Gastrocnemius medialis (tissue), 4 donors: ENCODE measurements around the gene HS3ST2. TPM values are rescaled to one million over a fixed set of nuclear protein-coding genes. Genes with fewer than 3 reads are reported as not detected.

Experiments
- ATAC-seq, 2 donors: fragments of 150-250 bp; one replicate each; pipeline ENCODE4 v1.9.1; 2016
- DNase-seq, 2 donors: peaks; one replicate each; pipeline ENCODE4 v3.0.0-alpha.2; 2019
- H3K27ac ChIP-seq, 4 donors: fragments of 200-600 bp; sonication (generic); 1 replicate in 1 of 4; 2 replicates in 3 of 4; pipeline ENCODE4 v1.5.1; 2016 to 2018; ENCODE audit warnings: mild to moderate bottlenecking in 2 of 4, moderate library complexity in 1 of 4
- H3K27me3 ChIP-seq, 3 donors: fragments of 200-600 bp; sonication (generic) in 2 of 3; 1 replicate in 1 of 3; 2 replicates in 2 of 3; pipeline versions ENCODE4 v1.5.1 to v1.6.0; 2016 to 2019; ENCODE audit warnings: mild to moderate bottlenecking in 1 of 3, moderate library complexity in 1 of 3
- H3K36me3 ChIP-seq, 2 donors: fragments of 200-600 bp; sonication (generic) in 1 of 2; one replicate each; pipeline ENCODE4 v1.5.1; 2017 to 2018
- H3K4me1 ChIP-seq, 2 donors: fragments of 200-600 bp; sonication (generic) in 1 of 2; one replicate each; pipeline ENCODE4 v1.5.1; 2016 to 2017; ENCODE audit warnings: mild to moderate bottlenecking in 2 of 2
- H3K4me3 ChIP-seq, 4 donors: fragments of 200-600 bp; sonication (generic) in 3 of 4; 1 replicate in 1 of 4; 2 replicates in 3 of 4; pipeline ENCODE4 v1.5.1; 2016 to 2019; ENCODE audit warnings: mild to moderate bottlenecking in 2 of 4
- H3K9me3 ChIP-seq, 3 donors: fragments of 200-600 bp; sonication (generic) in 2 of 3; 1 replicate in 1 of 3; 2 replicates in 2 of 3; pipeline ENCODE4 v1.5.1; 2016 to 2019
- POLR2A ChIP-seq, 2 donors: fragments of 450-650 bp; IDR thresholded peaks; one replicate each; pipeline ENCODE4 v1.6.1; 2017; ENCODE audit warnings: antibody characterized with exemption in 2 of 2, mild to moderate bottlenecking in 2 of 2, moderate library complexity in 2 of 2
- in situ Hi-C, 4 donors: fragments of 200-750 bp; cut with MboI; loops; one replicate each; pipeline versions ENCODE4 v1.15.0 to v1.8.0; 2017; ENCODE audit warnings: low sequenced_read_pairs in 4 of 4
- intact Hi-C: fragments of 100-400 bp; cut with DNase I; formaldehyde crosslinking; loops from one replicate; pipeline ENCODE4 v1.15.1; 2023; ENCODE audit warnings: low total_unique reads
- total RNA-seq, 4 donors: library from RNA; depleted of rRNA; stranded (reverse); fragments of >200 nt; gene quantifications; one replicate each; pipeline versions ENCODE4 v1.1.0 to v1.2.3, GENCODE V29; 2016
- TF ChIP-seq, protein P1 (sequence below), 5 experiments: fragments of 450-650 bp in 3 of 5; fragments of 200-600 bp in 2 of 5; sonication (generic) in 2 of 5; IDR thresholded peaks in 4 of 5; conservative IDR thresholded peaks in 1 of 5; 1 replicate in 4 of 5; 2 replicates in 1 of 5; pipeline ENCODE4 v1.5.1; 2016 to 2019; ENCODE audit warnings: antibody characterized with exemption in 5 of 5, mild to moderate bottlenecking in 3 of 5, moderate library complexity in 3 of 5

HS3ST2 gene
- total RNA-seq, 4 donors from 2014 or later = 0.13 to 0.20 TPM; not detected in 2

- H3K4me3 ChIP-seq = no peak overlapping the region
- no peaks in the 10 kb centered on the region for H3K36me3 ChIP-seq
- DNase-seq (no peak), ATAC-seq (no peak)
- no peaks in the 10 kb centered on the region for H3K4me1 ChIP-seq
- in situ Hi-C loops (no loop called here), intact Hi-C loops (no loop called here)
- no peak overlapping the region for H3K27ac ChIP-seq
- no peaks in the 10 kb centered on the region for H3K27me3 ChIP-seq
- no peaks in the 10 kb centered on the region for H3K9me3 ChIP-seq
- TF ChIP-seq, protein P1, sequence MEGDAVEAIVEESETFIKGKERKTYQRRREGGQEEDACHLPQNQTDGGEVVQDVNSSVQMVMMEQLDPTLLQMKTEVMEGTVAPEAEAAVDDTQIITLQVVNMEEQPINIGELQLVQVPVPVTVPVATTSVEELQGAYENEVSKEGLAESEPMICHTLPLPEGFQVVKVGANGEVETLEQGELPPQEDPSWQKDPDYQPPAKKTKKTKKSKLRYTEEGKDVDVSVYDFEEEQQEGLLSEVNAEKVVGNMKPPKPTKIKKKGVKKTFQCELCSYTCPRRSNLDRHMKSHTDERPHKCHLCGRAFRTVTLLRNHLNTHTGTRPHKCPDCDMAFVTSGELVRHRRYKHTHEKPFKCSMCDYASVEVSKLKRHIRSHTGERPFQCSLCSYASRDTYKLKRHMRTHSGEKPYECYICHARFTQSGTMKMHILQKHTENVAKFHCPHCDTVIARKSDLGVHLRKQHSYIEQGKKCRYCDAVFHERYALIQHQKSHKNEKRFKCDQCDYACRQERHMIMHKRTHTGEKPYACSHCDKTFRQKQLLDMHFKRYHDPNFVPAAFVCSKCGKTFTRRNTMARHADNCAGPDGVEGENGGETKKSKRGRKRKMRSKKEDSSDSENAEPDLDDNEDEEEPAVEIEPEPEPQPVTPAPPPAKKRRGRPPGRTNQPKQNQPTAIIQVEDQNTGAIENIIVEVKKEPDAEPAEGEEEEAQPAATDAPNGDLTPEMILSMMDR (IDR thresholded peaks at IDR 0.05 in 4 of 5, conservative IDR thresholded peaks at IDR 0.05 in 1 of 5) = no peak
- no peak for TF ChIP-seq POLR2A (IDR thresholded peaks at IDR 0.05)
Measured at GRCh38 chr16:22857296-22858025, 43.5 kb downstream of the HS3ST2 start.

- Histone ChIP-seq H3K9me3 (no peaks in the 10 kb centered on the region), H3K36me3 (no peaks in the 10 kb centered on the region), H3K4me3 (no peak overlapping the region), H3K27ac (no peak overlapping the region), H3K27me3 (no peaks in the 10 kb centered on the region), H3K4me1 (no peaks in the 10 kb centered on the region)
- DNase-seq = no peak
- ATAC-seq = no peak
- in situ Hi-C loops (no loop called here), intact Hi-C loops (no loop called here)
- no peak for TF ChIP-seq POLR2A (IDR thresholded peaks at IDR 0.05)
- TF ChIP-seq, protein P1 (IDR thresholded peaks at IDR 0.05 in 4 of 5, conservative IDR thresholded peaks at IDR 0.05 in 1 of 5) = no peak
Measured at GRCh38 chr16:22859925-22860324, 46.0 kb downstream of the HS3ST2 start.

DNA sequence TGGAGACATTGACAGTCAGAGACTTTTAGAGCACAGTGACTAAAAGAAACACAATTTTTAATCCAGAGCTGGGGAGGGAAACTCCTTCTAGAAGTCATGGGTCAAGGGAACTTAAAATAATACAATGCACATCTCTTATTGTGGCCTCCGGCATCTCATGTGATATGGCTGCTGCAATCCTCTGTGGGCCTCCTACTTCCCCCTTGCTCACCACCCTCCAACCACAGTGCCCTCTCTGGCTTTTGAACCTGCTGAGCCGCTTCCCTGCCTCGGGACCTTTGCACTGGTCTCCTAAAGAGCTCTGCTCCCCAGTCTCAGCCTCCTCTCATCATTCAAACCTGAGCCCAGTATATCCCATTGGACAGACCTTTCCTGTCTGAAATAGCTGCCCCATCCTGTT is 47.6 kb downstream of the HS3ST2 start:
- DNase-seq (no peak), ATAC-seq (no peak)
- H3K27me3 ChIP-seq = no peaks in the 10 kb centered on the region
- no peaks in the 10 kb centered on the region for H3K9me3 ChIP-seq
- H3K4me1 ChIP-seq = no peaks in the 10 kb centered on the region
- no peak for TF ChIP-seq POLR2A (IDR thresholded peaks at IDR 0.05)
- TF ChIP-seq, protein P1 (IDR thresholded peaks at IDR 0.05 in 4 of 5, conservative IDR thresholded peaks at IDR 0.05 in 1 of 5) = no peak
- H3K27ac ChIP-seq = no peak overlapping the region
- H3K4me3 ChIP-seq = no peak overlapping the region
- intact Hi-C loops (no loop called here), in situ Hi-C loops (no loop called here)
- H3K36me3 ChIP-seq = no peaks in the 10 kb centered on the region

DNA sequence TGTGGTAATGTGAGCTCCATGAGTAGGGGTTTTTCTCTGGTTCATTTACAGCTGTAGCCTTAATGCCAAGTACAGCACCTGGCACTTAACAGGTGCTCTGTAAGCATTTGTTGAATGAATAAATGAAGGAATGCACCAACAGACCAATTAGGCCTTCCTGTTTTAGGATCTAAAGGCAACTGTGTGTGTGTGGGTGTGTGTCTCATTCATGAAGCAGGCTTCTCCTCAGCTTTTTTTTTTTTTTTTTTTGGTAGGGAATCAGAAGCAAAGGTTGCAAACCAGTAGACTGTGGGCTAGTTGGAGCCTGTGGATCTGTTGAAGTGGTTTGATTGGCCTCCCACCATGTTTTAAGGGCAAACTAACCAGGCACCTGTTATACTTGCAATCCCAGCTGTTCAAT is 48.1 kb downstream of the HS3ST2 start:
- in situ Hi-C loops (no loop called here), intact Hi-C loops (no loop called here)
- Histone ChIP-seq H3K27ac (no peak overlapping the region), H3K9me3 (no peaks in the 10 kb centered on the region), H3K4me3 (no peak overlapping the region), H3K36me3 (no peaks in the 10 kb centered on the region), H3K27me3 (no peaks in the 10 kb centered on the region), H3K4me1 (no peaks in the 10 kb centered on the region)
- DNase-seq = no peak
- no peak for ATAC-seq
- TF ChIP-seq, protein P1 (IDR thresholded peaks at IDR 0.05 in 4 of 5, conservative IDR thresholded peaks at IDR 0.05 in 1 of 5) = no peak
- TF ChIP-seq POLR2A (IDR thresholded peaks at IDR 0.05) = no peak

- Histone ChIP-seq H3K9me3 (no peaks in the 10 kb centered on the region), H3K4me3 (no peak overlapping the region), H3K27ac (no peak overlapping the region), H3K36me3 (no peaks in the 10 kb centered on the region), H3K4me1 (no peaks in the 10 kb centered on the region), H3K27me3 (no peaks in the 10 kb centered on the region)
- DNase-seq (no peak), ATAC-seq (no peak)
- in situ Hi-C loops = no loop called here
- TF ChIP-seq, protein P1 (IDR thresholded peaks at IDR 0.05 in 4 of 5, conservative IDR thresholded peaks at IDR 0.05 in 1 of 5) = no peak
- TF ChIP-seq POLR2A (IDR thresholded peaks at IDR 0.05) = no peak
- intact Hi-C loops = no loop called here
Measured at GRCh38 chr16:22864375-22864774, 50.4 kb downstream of the HS3ST2 start.
